ENCODE measurements around the gene SRPX.

The SRPX gene

DNA sequence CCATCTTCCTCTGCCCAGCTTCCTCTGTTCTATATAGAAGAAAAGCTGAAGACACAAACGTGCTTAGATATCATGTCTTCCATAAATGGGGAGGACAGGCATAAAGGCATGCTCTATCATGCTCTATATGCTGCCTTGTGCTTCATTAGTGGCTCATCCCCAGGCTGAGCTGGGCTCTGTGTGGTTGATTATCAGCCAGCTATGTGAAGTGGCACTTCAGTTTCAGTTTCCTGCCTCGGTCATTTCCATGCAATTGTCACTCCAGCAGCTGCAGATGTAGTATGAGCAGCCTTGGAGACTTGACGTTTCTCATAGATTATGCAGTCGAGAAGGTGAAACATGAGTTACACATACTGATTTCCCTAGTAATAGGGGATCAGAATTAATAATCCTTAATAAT is 108.1 kb downstream of the SRPX start:
- Histone ChIP-seq H3K4me3 (ENCODE audit: low read depth, low read length, poor library complexity, severe bottlenecking) (no peak overlapping the region), H3K4me1 (ENCODE audit: insufficient read depth, low read length, severe bottlenecking) (no peaks in the 10 kb centered on the region), H3K9me3 (ENCODE audit: low read length) (no peaks in the 10 kb centered on the region), H3F3A (ENCODE audit: insufficient read depth, low read length) (no peaks in the 10 kb centered on the region), H3K27me3 (ENCODE audit: insufficient read depth, low read length) (no peaks in the 10 kb centered on the region), H4K20me1 (ENCODE audit: insufficient read depth, low read length) (no peaks in the 10 kb centered on the region), H3K9ac (ENCODE audit: low read length) (no peak overlapping the region), H3K36me3 (ENCODE audit: insufficient read depth, low read length) (no peaks in the 10 kb centered on the region), H3K4me2 (ENCODE audit: low read length) (no peak overlapping the region), H2AFZ (ENCODE audit: low read length) (no peak overlapping the region), H3K27ac (ENCODE audit: low read depth, low read length, poor library complexity, severe bottlenecking) (no peak overlapping the region), H3K79me2 (ENCODE audit: insufficient read depth, low read length) (no peaks in the 10 kb centered on the region), H3K9me2 (ENCODE audit: low read depth, low read length) (no peaks in the 10 kb centered on the region)
- TF ChIP-seq EZH2 (IDR thresholded peaks at IDR 0.05; ENCODE audit: borderline replicate concordance, low read length) = no peak
- TF ChIP-seq, protein P1, sequence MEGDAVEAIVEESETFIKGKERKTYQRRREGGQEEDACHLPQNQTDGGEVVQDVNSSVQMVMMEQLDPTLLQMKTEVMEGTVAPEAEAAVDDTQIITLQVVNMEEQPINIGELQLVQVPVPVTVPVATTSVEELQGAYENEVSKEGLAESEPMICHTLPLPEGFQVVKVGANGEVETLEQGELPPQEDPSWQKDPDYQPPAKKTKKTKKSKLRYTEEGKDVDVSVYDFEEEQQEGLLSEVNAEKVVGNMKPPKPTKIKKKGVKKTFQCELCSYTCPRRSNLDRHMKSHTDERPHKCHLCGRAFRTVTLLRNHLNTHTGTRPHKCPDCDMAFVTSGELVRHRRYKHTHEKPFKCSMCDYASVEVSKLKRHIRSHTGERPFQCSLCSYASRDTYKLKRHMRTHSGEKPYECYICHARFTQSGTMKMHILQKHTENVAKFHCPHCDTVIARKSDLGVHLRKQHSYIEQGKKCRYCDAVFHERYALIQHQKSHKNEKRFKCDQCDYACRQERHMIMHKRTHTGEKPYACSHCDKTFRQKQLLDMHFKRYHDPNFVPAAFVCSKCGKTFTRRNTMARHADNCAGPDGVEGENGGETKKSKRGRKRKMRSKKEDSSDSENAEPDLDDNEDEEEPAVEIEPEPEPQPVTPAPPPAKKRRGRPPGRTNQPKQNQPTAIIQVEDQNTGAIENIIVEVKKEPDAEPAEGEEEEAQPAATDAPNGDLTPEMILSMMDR (IDR thresholded peaks at IDR 0.05; ENCODE audit: low read length) = no peak

DNA sequence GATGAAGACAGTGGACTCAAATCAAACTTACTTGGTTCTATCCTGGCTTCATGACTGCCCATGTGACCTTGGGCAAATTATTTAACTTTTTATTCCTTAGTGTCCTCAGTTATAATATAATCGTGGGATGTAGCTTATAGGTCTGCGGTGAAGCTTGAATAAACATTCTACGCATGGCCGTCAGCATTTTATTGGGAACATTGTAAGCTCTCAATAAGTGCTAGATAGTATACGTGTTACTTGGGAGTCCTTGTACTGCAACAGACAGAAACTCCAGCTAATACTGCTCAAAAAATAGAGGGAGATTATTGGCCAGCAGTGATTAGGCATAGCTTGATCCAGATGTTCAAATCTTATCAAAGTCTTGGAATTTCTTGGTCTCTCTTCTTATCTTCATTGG is 109.5 kb downstream of the SRPX start:
- Histone ChIP-seq H4K20me1 (ENCODE audit: insufficient read depth, low read length) (no peaks in the 10 kb centered on the region), H3K4me3 (ENCODE audit: low read depth, low read length, poor library complexity, severe bottlenecking) (no peak overlapping the region), H3K9ac (ENCODE audit: low read length) (no peak overlapping the region), H3K36me3 (ENCODE audit: insufficient read depth, low read length) (no peaks in the 10 kb centered on the region), H2AFZ (ENCODE audit: low read length) (no peak overlapping the region), H3K4me2 (ENCODE audit: low read length) (no peak overlapping the region), H3F3A (ENCODE audit: insufficient read depth, low read length) (no peaks in the 10 kb centered on the region), H3K27ac (ENCODE audit: low read depth, low read length, poor library complexity, severe bottlenecking) (no peak overlapping the region), H3K4me1 (ENCODE audit: insufficient read depth, low read length, severe bottlenecking) (no peaks in the 10 kb centered on the region), H3K79me2 (ENCODE audit: insufficient read depth, low read length) (no peaks in the 10 kb centered on the region), H3K9me2 (ENCODE audit: low read depth, low read length) (no peaks in the 10 kb centered on the region), H3K27me3 (ENCODE audit: insufficient read depth, low read length) (no peaks in the 10 kb centered on the region), H3K9me3 (ENCODE audit: low read length) (no peaks in the 10 kb centered on the region)
- no peak for TF ChIP-seq EZH2 (IDR thresholded peaks at IDR 0.05; ENCODE audit: borderline replicate concordance, low read length)
- TF ChIP-seq, protein P1 (IDR thresholded peaks at IDR 0.05; ENCODE audit: low read length) = no peak

DNA sequence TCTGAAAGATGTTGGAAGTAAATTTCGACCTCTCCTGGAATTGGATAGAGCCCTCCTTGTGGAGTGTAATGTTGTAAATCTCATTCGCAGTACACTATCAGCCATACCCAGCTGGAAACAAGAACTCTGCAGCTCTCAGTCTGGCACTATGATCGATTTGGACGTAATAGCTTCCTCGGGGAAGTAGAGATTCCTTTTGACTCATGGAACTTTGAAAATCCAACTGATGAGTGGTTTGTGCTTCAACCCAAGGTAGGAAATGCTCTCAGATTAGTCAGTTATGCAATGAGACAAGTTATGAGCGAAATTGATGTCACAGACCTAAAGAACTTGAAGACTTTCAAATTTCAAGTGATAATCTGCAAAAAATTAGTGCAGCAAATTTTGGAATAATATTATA is 110.4 kb downstream of the SRPX start:
- Histone ChIP-seq H3K27ac (ENCODE audit: low read depth, low read length, poor library complexity, severe bottlenecking) (no peak overlapping the region), H3K36me3 (ENCODE audit: insufficient read depth, low read length) (no peaks in the 10 kb centered on the region), H3K4me2 (ENCODE audit: low read length) (no peak overlapping the region), H3K79me2 (ENCODE audit: insufficient read depth, low read length) (no peaks in the 10 kb centered on the region), H4K20me1 (ENCODE audit: insufficient read depth, low read length) (no peaks in the 10 kb centered on the region), H2AFZ (ENCODE audit: low read length) (no peak overlapping the region), H3K4me1 (ENCODE audit: insufficient read depth, low read length, severe bottlenecking) (no peaks in the 10 kb centered on the region), H3K4me3 (ENCODE audit: low read depth, low read length, poor library complexity, severe bottlenecking) (no peak overlapping the region), H3K9ac (ENCODE audit: low read length) (no peak overlapping the region), H3K9me3 (ENCODE audit: low read length) (no peaks in the 10 kb centered on the region), H3F3A (ENCODE audit: insufficient read depth, low read length) (no peaks in the 10 kb centered on the region), H3K27me3 (ENCODE audit: insufficient read depth, low read length) (no peaks in the 10 kb centered on the region), H3K9me2 (ENCODE audit: low read depth, low read length) (no peaks in the 10 kb centered on the region)
- no peak for TF ChIP-seq EZH2 (IDR thresholded peaks at IDR 0.05; ENCODE audit: borderline replicate concordance, low read length)
- TF ChIP-seq, protein P1 (IDR thresholded peaks at IDR 0.05; ENCODE audit: low read length) = no peak

Data from OCI-LY1 (cell line).